A673 (cell line): ENCODE results near the gene CHML. TPM values are rescaled to one million over a fixed set of nuclear protein-coding genes. Genes with fewer than 3 reads are reported as not detected.

Experiments
- BruUV-seq: library from RNA; stranded (reverse); fragments of 400-500 nt; replicated peaks from 2 replicates; lab custom pipeline; 2021; lab: Mats Ljungman, UMichigan
- CTCF ChIA-PET: fragments of 300-600 bp; sonication (Branson Sonifier 250); formaldehyde crosslinking; loops from one replicate; lab custom pipeline; 2022; ENCODE audit warnings: antibody characterized with exemption; lab: Charles Lee
- POLR2A ChIA-PET: fragments of 300-600 bp; sonication (Branson Sonifier 250); formaldehyde crosslinking; loops from one replicate; lab custom pipeline; 2022; ENCODE audit warnings: antibody characterized with exemption; ENCODE audit not compliant: low non-redundant PET; lab: Charles Lee
- DNase-seq: peaks from one replicate; pipeline ENCODE4 v3.0.0-alpha.2; 2015; ENCODE audit warnings: low spot score
- H3K27ac ChIP-seq: fragments of 200-600 bp; sonication (generic); 2 replicates; pipeline ENCODE4 v1.5.1; 2016; ENCODE audit warnings: mixed run types, low read depth, mild to moderate bottlenecking, mixed read lengths, antibody characterized with exemption, low read length; ENCODE audit not compliant: poor library complexity, severe bottlenecking
- H3K27me3 ChIP-seq: fragments of 200-600 bp; sonication (generic); replicated peaks from 2 replicates; pipeline ENCODE4 v1.6.1; 2017; ENCODE audit warnings: mixed run types, low read depth, mild to moderate bottlenecking, mixed read lengths, antibody characterized with exemption, low read length; ENCODE audit not compliant: insufficient read depth, poor library complexity
- H3K36me3 ChIP-seq: fragments of 200-600 bp; sonication (generic); 2 replicates; pipeline ENCODE4 v1.6.1; 2016; ENCODE audit warnings: mixed run types, mild to moderate bottlenecking, mixed read lengths, antibody characterized with exemption, low read length; ENCODE audit not compliant: insufficient read depth, poor library complexity, severe bottlenecking
- H3K4me1 ChIP-seq: fragments of 200-600 bp; sonication (generic); 2 replicates; pipeline ENCODE4 v1.6.1; 2017; ENCODE audit warnings: mixed run types, mild to moderate bottlenecking, mixed read lengths, antibody characterized with exemption, low read length; ENCODE audit not compliant: insufficient read depth, poor library complexity, severe bottlenecking
- H3K4me3 ChIP-seq: fragments of 200-600 bp; sonication (generic); 2 replicates; pipeline ENCODE4 v1.5.1; 2016; ENCODE audit warnings: low read depth, mixed run types, mild to moderate bottlenecking, mixed read lengths, low read length; ENCODE audit not compliant: poor library complexity, severe bottlenecking
- H3K9me3 ChIP-seq: fragments of 200-600 bp; sonication (generic); 2 replicates; pipeline ENCODE4 v1.6.1; 2016; ENCODE audit warnings: mixed run types, low read depth, mild to moderate bottlenecking, mixed read lengths, antibody characterized with exemption, low read length; ENCODE audit not compliant: poor library complexity, severe bottlenecking
- EZH2 ChIP-seq: fragments of 200-600 bp; sonication (generic); IDR thresholded peaks from 2 replicates; pipeline ENCODE4 v1.6.1; 2017; ENCODE audit warnings: borderline replicate concordance, low read depth, mild to moderate bottlenecking, mixed read lengths, antibody characterized with exemption, low read length; ENCODE audit not compliant: poor library complexity, severe bottlenecking
- intact Hi-C: fragments of 100-400 bp; cut with micrococcal nuclease; formaldehyde crosslinking; loops from one replicate; pipeline ENCODE4 v1.10.0; 2022; ENCODE audit not compliant: unreplicated experiment
- total RNA-seq: library from RNA; stranded (reverse); gene quantifications from 2 replicates; pipeline ENCODE4 v1.2.3, GENCODE V29; 2021
- TF ChIP-seq, protein P1 (sequence below): fragments of 300-800, 200-600 bp; sonication (generic); conservative IDR thresholded peaks from 2 replicates; pipeline ENCODE4 v1.5.1; 2017; ENCODE audit warnings: low read depth, mild to moderate bottlenecking, antibody characterized with exemption, low read length, moderate library complexity, mixed read lengths

The CHML gene
- total RNA-seq, 1 experiment from 2014 or later, result 11.9 TPM

DNA sequence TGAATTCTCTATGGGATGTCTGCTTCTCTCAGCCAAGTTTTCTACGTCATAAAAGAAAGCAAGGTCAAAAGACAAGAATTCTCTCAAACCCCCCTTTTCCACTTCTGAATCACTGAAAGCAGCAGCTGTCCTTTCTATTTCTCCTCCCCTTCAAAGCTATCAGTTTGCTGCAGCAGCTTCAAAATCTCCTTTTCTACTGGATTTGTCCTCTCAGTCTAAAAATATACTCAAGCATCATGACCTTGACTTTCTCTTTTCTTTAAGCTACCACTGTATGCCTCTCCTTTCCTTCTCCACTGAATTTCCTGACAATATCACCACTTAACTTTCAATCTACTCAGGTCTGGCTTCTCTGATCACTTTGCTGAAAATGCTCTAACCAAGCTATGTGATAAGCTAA lies 13.8 kb upstream of the CHML start:
- no peak for TF ChIP-seq EZH2
- TF ChIP-seq, protein P1, sequence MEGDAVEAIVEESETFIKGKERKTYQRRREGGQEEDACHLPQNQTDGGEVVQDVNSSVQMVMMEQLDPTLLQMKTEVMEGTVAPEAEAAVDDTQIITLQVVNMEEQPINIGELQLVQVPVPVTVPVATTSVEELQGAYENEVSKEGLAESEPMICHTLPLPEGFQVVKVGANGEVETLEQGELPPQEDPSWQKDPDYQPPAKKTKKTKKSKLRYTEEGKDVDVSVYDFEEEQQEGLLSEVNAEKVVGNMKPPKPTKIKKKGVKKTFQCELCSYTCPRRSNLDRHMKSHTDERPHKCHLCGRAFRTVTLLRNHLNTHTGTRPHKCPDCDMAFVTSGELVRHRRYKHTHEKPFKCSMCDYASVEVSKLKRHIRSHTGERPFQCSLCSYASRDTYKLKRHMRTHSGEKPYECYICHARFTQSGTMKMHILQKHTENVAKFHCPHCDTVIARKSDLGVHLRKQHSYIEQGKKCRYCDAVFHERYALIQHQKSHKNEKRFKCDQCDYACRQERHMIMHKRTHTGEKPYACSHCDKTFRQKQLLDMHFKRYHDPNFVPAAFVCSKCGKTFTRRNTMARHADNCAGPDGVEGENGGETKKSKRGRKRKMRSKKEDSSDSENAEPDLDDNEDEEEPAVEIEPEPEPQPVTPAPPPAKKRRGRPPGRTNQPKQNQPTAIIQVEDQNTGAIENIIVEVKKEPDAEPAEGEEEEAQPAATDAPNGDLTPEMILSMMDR, result no peak
- POLR2A ChIA-PET, result no interaction called here

DNA sequence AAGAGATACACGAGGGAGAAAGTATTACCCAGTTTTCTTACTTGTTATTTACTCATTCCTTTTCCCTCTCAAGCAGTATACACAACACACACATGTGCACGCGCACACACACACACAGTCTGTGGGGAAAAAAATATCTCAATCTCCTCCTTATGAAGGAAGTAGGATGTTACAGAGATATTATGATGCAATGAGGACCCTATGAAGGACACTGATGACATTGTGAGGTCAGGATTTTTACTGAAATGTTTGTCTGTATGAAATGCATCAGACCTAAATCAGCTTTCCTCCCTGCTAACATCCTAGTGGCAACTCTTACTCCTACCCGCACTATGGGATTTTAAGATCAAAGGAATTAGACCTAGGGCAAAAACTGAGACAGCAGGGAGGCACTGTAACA lies 11.8 kb upstream of the CHML start, which contains the start of gene WDR64:
WDR64 (plus strand) TSS at position 270 of the 400 bp plus-strand sequence. CDS start 204 bp downstream, outside the sequence.
- TF ChIP-seq, protein P1, result no peak
- no peak for TF ChIP-seq EZH2
- H3K4me1 ChIP-seq, result no peaks in the 10 kb centered on the region
- H3K27ac ChIP-seq, result no peak within 1 kb of the TSS
- no peaks in the 10 kb centered on the region for H3K9me3 ChIP-seq
- no peak for DNase-seq
- BruUV-seq, result no TSS peak
- POLR2A ChIA-PET, result no interaction called here
- H3K36me3 ChIP-seq, result no peaks in the 10 kb centered on the region
- intact Hi-C loops, result no loop called here
- CTCF ChIA-PET, result no interaction called here
- H3K27me3 ChIP-seq, result no peaks in the 10 kb centered on the region
- H3K4me3 ChIP-seq, result no peak within 1 kb of the TSS

More for the DNA sequence above, 13.8 kb upstream of the CHML start:
- no peak overlapping the region for H3K4me3 ChIP-seq
- CTCF ChIA-PET, result no interaction called here
- intact Hi-C loops, result no loop called here
- no peaks in the 10 kb centered on the region for H3K9me3 ChIP-seq
- H3K27me3 ChIP-seq, result no peaks in the 10 kb centered on the region
- H3K27ac ChIP-seq, result no peak overlapping the region
- no TSS peak for BruUV-seq
- no peaks in the 10 kb centered on the region for H3K36me3 ChIP-seq
- no peak for DNase-seq
- no peaks in the 10 kb centered on the region for H3K4me1 ChIP-seq

DNA sequence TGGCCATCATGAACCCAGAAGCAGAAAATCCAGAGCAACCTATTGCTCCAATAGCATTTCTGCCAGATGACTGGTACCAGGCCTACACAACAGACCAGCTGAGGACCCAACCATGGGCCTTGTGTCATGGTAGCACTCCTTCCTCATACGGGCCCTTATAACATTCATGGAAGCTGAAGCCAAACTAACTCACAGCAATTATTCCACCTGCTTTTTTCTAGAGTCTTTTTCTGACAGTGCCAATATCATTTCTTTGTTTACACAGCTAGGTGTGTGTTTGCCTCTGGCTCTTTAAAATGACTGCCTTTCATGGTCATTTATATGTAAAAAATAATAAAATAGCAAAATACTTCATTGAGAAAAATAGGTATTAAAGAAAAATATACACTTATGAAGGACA lies 8.0 kb upstream of the CHML start:
- H3K27me3 ChIP-seq, result no peaks in the 10 kb centered on the region
- H3K4me1 ChIP-seq, result no peaks in the 10 kb centered on the region
- H3K27ac ChIP-seq, result no peak overlapping the region
- no peak for TF ChIP-seq EZH2
- TF ChIP-seq, protein P1, result no peak
- DNase-seq, result no peak
- no peaks in the 10 kb centered on the region for H3K36me3 ChIP-seq
- POLR2A ChIA-PET, result no interaction called here
- no peak overlapping the region for H3K4me3 ChIP-seq
- no peaks in the 10 kb centered on the region for H3K9me3 ChIP-seq
- no TSS peak for BruUV-seq
- intact Hi-C loops, result no loop called here
- CTCF ChIA-PET, result no interaction called here
